K562 (cell line): ENCODE results near the gene ST6GALNAC3. TPM values are rescaled to one million over a fixed set of nuclear protein-coding genes. Genes with fewer than 3 reads are reported as not detected.

Experiments
- POLR2B ChIP-seq: fragments of 450-650 bp; IDR thresholded peaks from 2 replicates; pipeline ENCODE4 v1.6.1; 2018; ENCODE audit warnings: low read depth; ENCODE audit not compliant: partially characterized antibody
- TAF1 ChIP-seq: IDR thresholded peaks from 2 replicates; pipeline ENCODE4 v1.6.1; 2011; ENCODE audit warnings: mild to moderate bottlenecking, low read length, moderate library complexity; ENCODE audit not compliant: insufficient read depth, control insufficient read depth, severe bottlenecking; ENCODE audit errors: extremely low read depth
- polyA plus RNA-seq, 8 experiments: library from polyadenylated mRNA; depleted of rRNA in 4 of 8; stranded (reverse) in 5 of 8; unstranded in 3 of 8; fragments of >200 nt; fragmentation: Nextera tagmentation in 2 of 8; fragmentation: Illumina TruSeq in 1 of 8; extraction: Ambion mirVana in 2 of 8; extraction: Trizol in 1 of 8; gene quantifications; 2 replicates each; pipeline versions ENCODE4 v1.2.1 to v1.2.3, GENCODE V29; 2011 to 2014; ENCODE audit warnings: inconsistent platforms in 1 of 8, missing spikeins in 1 of 8
- total RNA-seq, 7 experiments: library from RNA; depleted of rRNA in 6 of 7; stranded (reverse); fragments of >200 nt in 6 of 7; fragmentation: Illumina TruSeq in 2 of 7; extraction: Trizol in 2 of 7; gene quantifications; 2 replicates each; pipeline versions ENCODE4 v1.2.1 to v1.2.3, GENCODE V29; 2011 to 2021; ENCODE audit warnings: low replicate concordance in 1 of 7
- TF ChIP-seq, protein P1 (sequence below): fragments of 450-650 bp; formaldehyde crosslinking; IDR thresholded peaks from 2 replicates; pipeline ENCODE4 v1.4.0; 2020; ENCODE audit warnings: mild to moderate bottlenecking, moderate library complexity
- TF ChIP-seq, protein P2 (sequence below), 2 experiments: fragments of 450-650 bp in 1 of 2; IDR thresholded peaks; 2 replicates each; pipeline ENCODE4 v1.6.1; 2011 to 2017; ENCODE audit warnings: low read depth in 2 of 2, antibody characterized with exemption in 1 of 2, borderline replicate concordance in 1 of 2, low read length in 1 of 2, mild to moderate bottlenecking in 1 of 2, mixed read lengths in 1 of 2; ENCODE audit not compliant: control insufficient read depth in 1 of 2
- TF ChIP-seq, protein P3 (sequence below): IDR thresholded peaks from 2 replicates; pipeline ENCODE4 v1.6.1; 2014; ENCODE audit warnings: antibody characterized with exemption
- TF ChIP-seq, protein P4 (sequence below): IDR thresholded peaks from 2 replicates; pipeline ENCODE4 v1.6.1; 2012; ENCODE audit warnings: low read depth, low read length, improper control_type of control experiment, borderline replicate concordance

ST6GALNAC3 gene
- total and polyA plus RNA-seq, 9 of the 15 experiments (the other 6 are each of a cell fraction or from before 2014, with no cell fraction given): 0.04 to 0.29 (median 0.18) TPM; not detected in 6

DNA sequence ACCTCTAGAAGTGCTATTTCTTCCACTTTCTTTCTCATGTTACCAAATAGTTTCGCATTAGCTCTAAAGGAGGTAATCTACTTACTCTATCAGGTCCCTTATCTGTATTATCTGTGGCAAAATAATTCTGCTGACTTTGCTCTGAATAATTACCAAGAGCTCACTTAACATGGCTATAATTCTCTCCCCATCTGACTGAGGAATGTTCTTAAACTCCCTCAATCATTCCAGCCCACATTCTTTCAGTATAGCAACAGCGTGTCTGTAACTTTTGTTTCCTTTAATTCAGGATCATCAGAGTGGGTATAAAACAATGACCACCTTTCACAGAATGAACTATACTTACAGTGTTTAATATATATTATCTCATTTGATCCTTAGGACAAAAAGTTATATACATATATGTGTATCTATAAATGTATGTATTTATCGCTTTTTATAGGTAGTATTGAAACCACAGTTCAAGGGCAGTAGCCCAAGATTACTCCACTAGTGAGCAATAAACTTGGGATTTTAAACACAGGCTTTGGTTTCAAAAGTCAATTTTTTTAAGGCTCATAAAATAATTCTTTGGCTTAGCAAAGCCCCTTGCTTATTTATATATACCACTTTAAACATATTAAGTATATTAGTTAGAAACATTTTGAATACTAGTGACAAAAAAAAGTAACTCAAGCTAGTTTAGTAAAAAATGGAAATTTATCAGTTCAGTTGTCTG, 36.1 kb upstream of the ST6GALNAC3 start (continued):
- TF ChIP-seq, protein P1, sequence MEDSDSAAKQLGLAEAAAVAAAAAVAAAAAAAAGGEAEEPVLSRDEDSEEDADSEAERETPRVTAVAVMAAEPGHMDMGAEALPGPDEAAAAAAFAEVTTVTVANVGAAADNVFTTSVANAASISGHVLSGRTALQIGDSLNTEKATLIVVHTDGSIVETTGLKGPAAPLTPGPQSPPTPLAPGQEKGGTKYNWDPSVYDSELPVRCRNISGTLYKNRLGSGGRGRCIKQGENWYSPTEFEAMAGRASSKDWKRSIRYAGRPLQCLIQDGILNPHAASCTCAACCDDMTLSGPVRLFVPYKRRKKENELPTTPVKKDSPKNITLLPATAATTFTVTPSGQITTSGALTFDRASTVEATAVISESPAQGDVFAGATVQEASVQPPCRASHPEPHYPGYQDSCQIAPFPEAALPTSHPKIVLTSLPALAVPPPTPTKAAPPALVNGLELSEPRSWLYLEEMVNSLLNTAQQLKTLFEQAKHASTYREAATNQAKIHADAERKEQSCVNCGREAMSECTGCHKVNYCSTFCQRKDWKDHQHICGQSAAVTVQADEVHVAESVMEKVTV (CRISPR knock-in tag): no peak
- TF ChIP-seq, protein P2, sequence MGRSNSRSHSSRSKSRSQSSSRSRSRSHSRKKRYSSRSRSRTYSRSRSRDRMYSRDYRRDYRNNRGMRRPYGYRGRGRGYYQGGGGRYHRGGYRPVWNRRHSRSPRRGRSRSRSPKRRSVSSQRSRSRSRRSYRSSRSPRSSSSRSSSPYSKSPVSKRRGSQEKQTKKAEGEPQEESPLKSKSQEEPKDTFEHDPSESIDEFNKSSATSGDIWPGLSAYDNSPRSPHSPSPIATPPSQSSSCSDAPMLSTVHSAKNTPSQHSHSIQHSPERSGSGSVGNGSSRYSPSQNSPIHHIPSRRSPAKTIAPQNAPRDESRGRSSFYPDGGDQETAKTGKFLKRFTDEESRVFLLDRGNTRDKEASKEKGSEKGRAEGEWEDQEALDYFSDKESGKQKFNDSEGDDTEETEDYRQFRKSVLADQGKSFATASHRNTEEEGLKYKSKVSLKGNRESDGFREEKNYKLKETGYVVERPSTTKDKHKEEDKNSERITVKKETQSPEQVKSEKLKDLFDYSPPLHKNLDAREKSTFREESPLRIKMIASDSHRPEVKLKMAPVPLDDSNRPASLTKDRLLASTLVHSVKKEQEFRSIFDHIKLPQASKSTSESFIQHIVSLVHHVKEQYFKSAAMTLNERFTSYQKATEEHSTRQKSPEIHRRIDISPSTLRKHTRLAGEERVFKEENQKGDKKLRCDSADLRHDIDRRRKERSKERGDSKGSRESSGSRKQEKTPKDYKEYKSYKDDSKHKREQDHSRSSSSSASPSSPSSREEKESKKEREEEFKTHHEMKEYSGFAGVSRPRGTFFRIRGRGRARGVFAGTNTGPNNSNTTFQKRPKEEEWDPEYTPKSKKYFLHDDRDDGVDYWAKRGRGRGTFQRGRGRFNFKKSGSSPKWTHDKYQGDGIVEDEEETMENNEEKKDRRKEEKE (IDR thresholded peaks at IDR 0.05; ENCODE audit: borderline replicate concordance in 1 of 2, control insufficient read depth in 1 of 2, low read depth in 2 of 2, low read length in 1 of 2): no peak
- TF ChIP-seq POLR2B: no peak
- TF ChIP-seq, protein P3, sequence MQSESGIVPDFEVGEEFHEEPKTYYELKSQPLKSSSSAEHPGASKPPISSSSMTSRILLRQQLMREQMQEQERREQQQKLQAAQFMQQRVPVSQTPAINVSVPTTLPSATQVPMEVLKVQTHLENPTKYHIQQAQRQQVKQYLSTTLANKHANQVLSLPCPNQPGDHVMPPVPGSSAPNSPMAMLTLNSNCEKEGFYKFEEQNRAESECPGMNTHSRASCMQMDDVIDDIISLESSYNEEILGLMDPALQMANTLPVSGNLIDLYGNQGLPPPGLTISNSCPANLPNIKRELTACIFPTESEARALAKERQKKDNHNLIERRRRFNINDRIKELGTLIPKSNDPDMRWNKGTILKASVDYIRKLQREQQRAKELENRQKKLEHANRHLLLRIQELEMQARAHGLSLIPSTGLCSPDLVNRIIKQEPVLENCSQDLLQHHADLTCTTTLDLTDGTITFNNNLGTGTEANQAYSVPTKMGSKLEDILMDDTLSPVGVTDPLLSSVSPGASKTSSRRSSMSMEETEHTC: no peak
- TF ChIP-seq TAF1: no peak
- TF ChIP-seq, protein P4, sequence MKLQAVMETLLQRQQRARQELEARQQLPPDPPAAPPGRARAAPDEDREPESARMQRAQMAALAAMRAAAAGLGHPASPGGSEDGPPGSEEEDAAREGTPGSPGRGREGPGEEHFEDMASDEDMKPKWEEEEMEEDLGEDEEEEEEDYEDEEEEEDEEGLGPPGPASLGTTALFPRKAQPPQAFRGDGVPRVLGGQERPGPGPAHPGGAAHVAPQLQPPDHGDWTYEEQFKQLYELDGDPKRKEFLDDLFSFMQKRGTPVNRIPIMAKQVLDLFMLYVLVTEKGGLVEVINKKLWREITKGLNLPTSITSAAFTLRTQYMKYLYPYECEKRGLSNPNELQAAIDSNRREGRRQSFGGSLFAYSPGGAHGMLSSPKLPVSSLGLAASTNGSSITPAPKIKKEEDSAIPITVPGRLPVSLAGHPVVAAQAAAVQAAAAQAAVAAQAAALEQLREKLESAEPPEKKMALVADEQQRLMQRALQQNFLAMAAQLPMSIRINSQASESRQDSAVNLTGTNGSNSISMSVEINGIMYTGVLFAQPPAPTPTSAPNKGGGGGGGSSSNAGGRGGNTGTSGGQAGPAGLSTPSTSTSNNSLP: no peak
